ENCODE data around the gene ZNF778.

DNA sequence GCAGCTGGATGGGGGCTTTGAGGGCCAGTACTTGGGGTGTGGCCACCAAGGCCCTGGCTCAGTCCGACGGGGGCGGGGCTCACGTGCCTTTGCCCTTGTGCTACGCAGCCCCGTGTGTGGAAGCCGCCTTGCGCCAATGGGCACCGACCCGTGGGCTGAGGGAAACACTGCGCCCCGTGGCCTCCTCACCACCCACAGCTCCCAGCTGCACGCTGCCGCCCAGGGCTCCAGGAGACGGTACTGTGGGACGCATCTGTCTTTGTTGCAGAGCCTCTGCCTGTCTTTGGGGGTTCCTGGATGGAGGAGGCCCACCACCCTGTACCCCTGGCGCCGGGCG, 38.4 kb upstream of the ZNF778 start:
- no peak for TF ChIP-seq POLR2AphosphoS5 (IDR thresholded peaks at IDR 0.05; ENCODE audit: low read depth)
- TF ChIP-seq, protein P1, sequence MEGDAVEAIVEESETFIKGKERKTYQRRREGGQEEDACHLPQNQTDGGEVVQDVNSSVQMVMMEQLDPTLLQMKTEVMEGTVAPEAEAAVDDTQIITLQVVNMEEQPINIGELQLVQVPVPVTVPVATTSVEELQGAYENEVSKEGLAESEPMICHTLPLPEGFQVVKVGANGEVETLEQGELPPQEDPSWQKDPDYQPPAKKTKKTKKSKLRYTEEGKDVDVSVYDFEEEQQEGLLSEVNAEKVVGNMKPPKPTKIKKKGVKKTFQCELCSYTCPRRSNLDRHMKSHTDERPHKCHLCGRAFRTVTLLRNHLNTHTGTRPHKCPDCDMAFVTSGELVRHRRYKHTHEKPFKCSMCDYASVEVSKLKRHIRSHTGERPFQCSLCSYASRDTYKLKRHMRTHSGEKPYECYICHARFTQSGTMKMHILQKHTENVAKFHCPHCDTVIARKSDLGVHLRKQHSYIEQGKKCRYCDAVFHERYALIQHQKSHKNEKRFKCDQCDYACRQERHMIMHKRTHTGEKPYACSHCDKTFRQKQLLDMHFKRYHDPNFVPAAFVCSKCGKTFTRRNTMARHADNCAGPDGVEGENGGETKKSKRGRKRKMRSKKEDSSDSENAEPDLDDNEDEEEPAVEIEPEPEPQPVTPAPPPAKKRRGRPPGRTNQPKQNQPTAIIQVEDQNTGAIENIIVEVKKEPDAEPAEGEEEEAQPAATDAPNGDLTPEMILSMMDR (IDR thresholded peaks at IDR 0.05; ENCODE audit: insufficient read depth, low read length) = no peak
- TF ChIP-seq, protein P2, sequence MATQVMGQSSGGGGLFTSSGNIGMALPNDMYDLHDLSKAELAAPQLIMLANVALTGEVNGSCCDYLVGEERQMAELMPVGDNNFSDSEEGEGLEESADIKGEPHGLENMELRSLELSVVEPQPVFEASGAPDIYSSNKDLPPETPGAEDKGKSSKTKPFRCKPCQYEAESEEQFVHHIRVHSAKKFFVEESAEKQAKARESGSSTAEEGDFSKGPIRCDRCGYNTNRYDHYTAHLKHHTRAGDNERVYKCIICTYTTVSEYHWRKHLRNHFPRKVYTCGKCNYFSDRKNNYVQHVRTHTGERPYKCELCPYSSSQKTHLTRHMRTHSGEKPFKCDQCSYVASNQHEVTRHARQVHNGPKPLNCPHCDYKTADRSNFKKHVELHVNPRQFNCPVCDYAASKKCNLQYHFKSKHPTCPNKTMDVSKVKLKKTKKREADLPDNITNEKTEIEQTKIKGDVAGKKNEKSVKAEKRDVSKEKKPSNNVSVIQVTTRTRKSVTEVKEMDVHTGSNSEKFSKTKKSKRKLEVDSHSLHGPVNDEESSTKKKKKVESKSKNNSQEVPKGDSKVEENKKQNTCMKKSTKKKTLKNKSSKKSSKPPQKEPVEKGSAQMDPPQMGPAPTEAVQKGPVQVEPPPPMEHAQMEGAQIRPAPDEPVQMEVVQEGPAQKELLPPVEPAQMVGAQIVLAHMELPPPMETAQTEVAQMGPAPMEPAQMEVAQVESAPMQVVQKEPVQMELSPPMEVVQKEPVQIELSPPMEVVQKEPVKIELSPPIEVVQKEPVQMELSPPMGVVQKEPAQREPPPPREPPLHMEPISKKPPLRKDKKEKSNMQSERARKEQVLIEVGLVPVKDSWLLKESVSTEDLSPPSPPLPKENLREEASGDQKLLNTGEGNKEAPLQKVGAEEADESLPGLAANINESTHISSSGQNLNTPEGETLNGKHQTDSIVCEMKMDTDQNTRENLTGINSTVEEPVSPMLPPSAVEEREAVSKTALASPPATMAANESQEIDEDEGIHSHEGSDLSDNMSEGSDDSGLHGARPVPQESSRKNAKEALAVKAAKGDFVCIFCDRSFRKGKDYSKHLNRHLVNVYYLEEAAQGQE (IDR thresholded peaks at IDR 0.05; ENCODE audit: insufficient replicate concordance, low read depth) = no peak
- no peak for TF ChIP-seq GABPA (IDR thresholded peaks at IDR 0.05; ENCODE audit: low read depth)
- TF ChIP-seq SPI1 (IDR thresholded peaks at IDR 0.05; ENCODE audit: borderline replicate concordance, low read depth) = no peak

All from HL-60 (cell line).